Aorta (tissue), 5 donors: ENCODE results near the gene NDUFS5. TPM values are rescaled to one million over a fixed set of nuclear protein-coding genes. Genes with fewer than 3 reads are reported as not detected.
A peak's percentile ranks its signal among the peaks of the same experiment; 100 is the strongest.

Experiments used
- ATAC-seq: fragments of 200-7000 bp; cut with Tn5 transposase; one replicate; pipeline ENCODE4 v1.9.1; 2022; ENCODE audit warnings: moderate library complexity; ENCODE audit not compliant: low FRiP score
- DNase-seq, 2 donors: peaks; one replicate each; pipeline ENCODE4 v3.0.0-alpha.2; 2020
- H3K27ac ChIP-seq, 2 donors: one replicate each; pipeline ENCODE4 v1.5.1; 2013; ENCODE audit warnings: low read length in 2 of 2, mild to moderate bottlenecking in 2 of 2, moderate library complexity in 2 of 2, control low read depth in 1 of 2, inconsistent platforms in 1 of 2, low read depth in 1 of 2
- H3K27me3 ChIP-seq, 2 donors: one replicate each; pipeline ENCODE4 v1.6.1; 2013; ENCODE audit warnings: control low read depth in 1 of 2, low read length in 1 of 2, mild to moderate bottlenecking in 1 of 2, moderate library complexity in 1 of 2; ENCODE audit not compliant: insufficient read depth in 2 of 2, control insufficient read depth in 1 of 2
- H3K36me3 ChIP-seq, 2 donors: one replicate each; pipeline ENCODE4 v1.6.1; 2013; ENCODE audit warnings: control low read depth in 1 of 2, low read length in 1 of 2, mild to moderate bottlenecking in 1 of 2; ENCODE audit not compliant: insufficient read depth in 2 of 2, control insufficient read depth in 1 of 2
- H3K4me1 ChIP-seq, 2 donors: one replicate each; pipeline ENCODE4 v1.6.1; 2013; ENCODE audit warnings: low read length in 2 of 2, control low read depth in 1 of 2, mild to moderate bottlenecking in 1 of 2, moderate library complexity in 1 of 2; ENCODE audit not compliant: insufficient read depth in 2 of 2, control insufficient read depth in 1 of 2
- H3K4me3 ChIP-seq, 2 donors: one replicate each; pipeline ENCODE4 v1.5.1; 2013; ENCODE audit warnings: low read length in 2 of 2, control low read depth in 1 of 2, mild to moderate bottlenecking in 1 of 2
- H3K9me3 ChIP-seq: one replicate; pipeline ENCODE4 v1.6.1; 2013; ENCODE audit warnings: mild to moderate bottlenecking, low read length; ENCODE audit not compliant: control insufficient read depth
- WGBS, 2 donors: extraction: QIAGEN DNeasy Blood & Tissue Kit; methylation state at CpG; one replicate each; pipeline ENCODE4 v1.1.7; 2013; 5-methylcytosine and 5-hydroxymethylcytosine counted together
- intact Hi-C, 2 donors: fragments of 100-400 bp; cut with DNase I; formaldehyde crosslinking; loops; one replicate each; pipeline versions ENCODE4 v1.14.2 to v1.15.0; 2022
- polyA plus RNA-seq, 2 donors: library from polyadenylated mRNA; stranded (reverse); fragments of 200-250 nt; gene quantifications; one replicate each; pipeline ENCODE4 v1.2.3, GENCODE V29; 2013
- total RNA-seq, 2 donors: library from RNA; stranded (reverse); fragmentation: NEBNext Ultra II Directional; extraction: Animal tissue kit (Norgen Biotek cat#: 25700); gene quantifications; one replicate each; pipeline ENCODE4 v1.2.1, GENCODE V29; 2021
- donor health status: healthy with polysubstance abuse.
- donor health status: Bipolar disorder and iron deficiency.
- donor health status: DM: no; HTN: no; CAD: no.
- donor health status: DM: no; HTN: no; CAD: no.
- donor health status: DM: yes; HTN: yes; CAD: no.

The NDUFS5 gene
- total and polyA plus RNA-seq, 4 donors: 114 to 574 (median 323) TPM

- H3K36me3 ChIP-seq: peaks cover 0 to 4% of the 10 kb centered on the region in 2 donors
- intact Hi-C loops: no loop called here
- ATAC-seq (no peak), DNase-seq (no peak)
- H3K27me3 ChIP-seq: no peaks in the 10 kb centered on the region
- no peaks in the 10 kb centered on the region for H3K9me3 ChIP-seq
- H3K4me1 ChIP-seq: no peaks in the 10 kb centered on the region
- H3K27ac ChIP-seq: peak overlapping the region in 1 of 2 donors; percentile 73
- peak overlapping the region; percentile 58 to 72 for H3K4me3 ChIP-seq
- 27 to 32% methylated on average over 30 of the region's 30 CpGs for WGBS, 2 donors
Measured at GRCh38 chr1:39026866-39027507, 837 bp downstream of the NDUFS5 start.

GRCh38 chr1:39034114-39034654 lies 8.0 kb downstream of the NDUFS5 start:
- no peak for ATAC-seq
- Histone ChIP-seq H3K9me3 (no peaks in the 10 kb centered on the region), H3K4me3 (no peak overlapping the region), H3K27me3 (no peaks in the 10 kb centered on the region), H3K27ac (no peak overlapping the region), H3K4me1 (no peaks in the 10 kb centered on the region), H3K36me3 (peaks cover 4% of the 10 kb centered on the region in 2 donors)
- WGBS, 2 donors: 88 to 92% methylated on average over 6 of the region's 6 CpGs
- intact Hi-C loops: no loop called here
- DNase-seq: no peak

- ATAC-seq: no peak
- peaks cover 4% of the 10 kb centered on the region in 2 donors for H3K36me3 ChIP-seq
- WGBS, 2 donors: 87 to 94% methylated on average over 5 of the region's 5 CpGs
Measured at GRCh38 chr1:39036678-39037077, 10.5 kb downstream of the NDUFS5 start.

GRCh38 chr1:39043513-39043912 lies 17.4 kb downstream of the NDUFS5 start:
- H3K36me3 ChIP-seq: peaks cover 2 to 3% of the 10 kb centered on the region in 2 donors
- no peak overlapping the region for H3K27ac ChIP-seq
- H3K4me3 ChIP-seq: no peak overlapping the region
- H3K9me3 ChIP-seq: no peaks in the 10 kb centered on the region
- no peak for DNase-seq
- intact Hi-C loops: no loop called here
- no peaks in the 10 kb centered on the region for H3K27me3 ChIP-seq
- 86 to 87% methylated on average over 3 of the region's 3 CpGs for WGBS, 2 donors
- ATAC-seq: no peak
- H3K4me1 ChIP-seq: no peaks in the 10 kb centered on the region

More at GRCh38 chr1:39036678-39037077, 10.5 kb downstream of the NDUFS5 start:
- intact Hi-C loops: no loop called here
- Histone ChIP-seq H3K4me1 (no peaks in the 10 kb centered on the region), H3K27me3 (no peaks in the 10 kb centered on the region), H3K27ac (no peak overlapping the region), H3K4me3 (no peak overlapping the region), H3K9me3 (no peaks in the 10 kb centered on the region)
- DNase-seq: no peak

- intact Hi-C loops: no loop called here
- Histone ChIP-seq H3K9me3 (no peaks in the 10 kb centered on the region), H3K27ac (no peak overlapping the region), H3K4me1 (no peaks in the 10 kb centered on the region), H3K36me3 (peaks cover 2 to 3% of the 10 kb centered on the region in 2 donors), H3K27me3 (no peaks in the 10 kb centered on the region), H3K4me3 (no peak overlapping the region)
- ATAC-seq (no peak), DNase-seq (no peak)
- 81 to 92% methylated on average over 1 of the region's 1 CpG for WGBS, 2 donors
Measured at GRCh38 chr1:39044762-39045161, 18.6 kb downstream of the NDUFS5 start.

- no peak overlapping the region for H3K4me3 ChIP-seq
- H3K9me3 ChIP-seq: no peaks in the 10 kb centered on the region
- H3K27ac ChIP-seq: no peak overlapping the region
- no peaks in the 10 kb centered on the region for H3K27me3 ChIP-seq
- H3K36me3 ChIP-seq: peaks cover 2 to 3% of the 10 kb centered on the region in 2 donors
- 76 to 84% methylated on average over 8 of the region's 8 CpGs for WGBS, 2 donors
- no peaks in the 10 kb centered on the region for H3K4me1 ChIP-seq
- intact Hi-C loops: no loop called here
- no peak for ATAC-seq
- DNase-seq: no peak
Measured at GRCh38 chr1:39045231-39045630, 19.1 kb downstream of the NDUFS5 start.

- Histone ChIP-seq H3K27ac (peak overlapping the region in 1 of 2 donors; percentile 28), H3K27me3 (no peaks in the 10 kb centered on the region), H3K4me3 (no peak overlapping the region), H3K9me3 (no peaks in the 10 kb centered on the region), H3K4me1 (no peaks in the 10 kb centered on the region), H3K36me3 (peaks cover 2 to 3% of the 10 kb centered on the region in 2 donors)
- DNase-seq (no peak), ATAC-seq (no peak)
- intact Hi-C loops: no loop called here
- 71 to 76% methylated on average over 6 of the region's 6 CpGs for WGBS, 2 donors
Measured at GRCh38 chr1:39046613-39047210, 20.6 kb downstream of the NDUFS5 start.

- H3K27me3 ChIP-seq: no peaks in the 10 kb centered on the region
- H3K27ac ChIP-seq: peak overlapping the region in 1 of 2 donors; percentile 28
- ATAC-seq (peak; percentile 90), DNase-seq (peak in 1 of 2 donors; percentile 61)
- intact Hi-C loops: no loop called here
- no peaks in the 10 kb centered on the region for H3K9me3 ChIP-seq
- WGBS, 2 donors: 48 to 55% methylated on average over 12 of the region's 12 CpGs
- no peaks in the 10 kb centered on the region for H3K4me1 ChIP-seq
- H3K36me3 ChIP-seq: peaks cover 2 to 3% of the 10 kb centered on the region in 2 donors
- no peak overlapping the region for H3K4me3 ChIP-seq
Measured at GRCh38 chr1:39047374-39048229, 21.5 kb downstream of the NDUFS5 start.
